Measurements from ENCODE around the gene PUM1.

GRCh38 chr1:31073044-31073443, 7.5 kb upstream of the PUM1 start:
- no peak for TF ChIP-seq CTCF (IDR thresholded peaks at IDR 0.05)
- no peak for TF ChIP-seq POLR2A (IDR thresholded peaks at IDR 0.05)
